GM18519 (cell line): ENCODE data around the gene PCSK5.

Source experiments
- ATAC-seq: cut with Tn5 transposase; IDR thresholded peaks from one replicate; pipeline ENCODE4 v1.9.1; 2021; ENCODE audit warnings: mild to moderate bottlenecking, moderate library complexity; ENCODE audit not compliant: unreplicated experiment, low FRiP score

PCSK5 gene

GRCh38 chr9:76218886-76219445, 328.5 kb downstream of the PCSK5 start:
- ATAC-seq, result no peak

DNA sequence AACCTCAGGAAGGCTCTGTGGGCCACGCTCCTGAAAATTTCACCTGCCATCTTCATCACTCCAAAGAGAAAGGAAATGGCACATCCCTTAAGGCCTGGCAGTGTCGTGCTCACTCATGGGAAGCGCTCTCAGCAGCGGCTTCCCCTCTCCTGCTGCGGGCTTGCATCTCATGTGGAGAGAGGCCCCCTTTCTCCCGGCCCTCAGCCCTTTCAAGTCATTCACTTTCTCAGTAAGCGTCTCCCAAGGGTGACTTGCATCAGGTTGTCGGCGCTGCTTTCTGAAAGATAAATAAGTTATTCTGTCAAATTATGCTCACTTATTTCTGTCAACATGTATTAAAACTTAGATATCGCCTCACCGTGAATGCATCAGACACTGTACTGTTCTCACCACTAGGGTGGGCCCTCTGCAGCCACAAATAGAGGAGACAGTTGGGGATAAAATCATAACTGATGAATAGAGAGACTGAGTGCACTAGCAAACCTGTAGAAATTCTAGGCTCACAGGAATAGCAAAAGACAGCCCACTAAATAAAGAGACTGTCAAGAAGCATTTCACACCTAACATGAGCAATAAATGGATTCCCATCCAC, 329.2 kb downstream of the PCSK5 start:
- no peak for ATAC-seq

DNA sequence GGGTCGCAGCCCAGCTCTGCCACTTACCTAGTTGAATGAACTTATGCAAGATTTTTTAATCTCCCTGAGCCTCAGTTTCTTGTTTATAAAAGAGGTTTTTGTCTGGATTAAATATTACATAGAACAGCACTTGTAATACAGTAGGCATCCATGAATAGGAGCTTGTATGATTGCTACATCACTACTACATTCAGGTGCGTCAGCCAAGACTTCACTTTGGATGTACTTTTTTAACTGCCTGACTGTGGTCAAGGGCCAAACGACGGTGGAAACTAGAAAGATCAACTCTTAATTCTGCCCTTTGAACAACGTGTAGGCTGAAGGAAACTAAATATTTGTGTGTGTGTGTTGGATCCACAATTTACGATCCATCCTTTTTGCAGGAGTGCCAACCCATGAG, 330.9 kb downstream of the PCSK5 start:
- ATAC-seq, result no peak

DNA sequence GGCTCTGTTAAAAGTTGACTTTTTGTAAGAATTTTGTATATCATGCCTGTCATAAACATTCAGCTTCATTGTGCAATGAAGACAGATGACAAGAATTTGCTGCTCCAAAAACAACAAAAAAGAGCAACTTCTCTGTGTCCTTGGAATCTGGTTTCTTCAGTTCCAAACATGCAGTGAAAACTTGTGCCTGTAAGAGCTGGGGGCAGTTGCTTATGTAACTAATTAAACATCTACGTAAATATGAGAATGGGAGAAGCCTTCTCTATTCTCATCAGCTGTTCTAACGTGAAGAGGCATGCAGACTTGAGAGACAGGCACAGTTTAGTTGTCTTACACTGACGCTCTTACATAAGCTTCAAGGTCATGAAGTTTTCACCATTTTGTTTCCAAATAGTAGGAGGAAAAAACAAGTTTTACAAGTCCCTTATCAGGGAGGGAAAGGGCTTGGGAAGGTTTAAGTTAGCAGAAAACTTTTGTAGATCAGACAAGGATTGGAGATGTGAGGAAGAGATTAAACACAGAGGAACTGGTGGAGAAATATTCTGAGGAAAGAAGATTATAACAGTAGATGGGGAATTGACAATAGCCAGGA, 333.4 kb downstream of the PCSK5 start:
- no peak for ATAC-seq

DNA sequence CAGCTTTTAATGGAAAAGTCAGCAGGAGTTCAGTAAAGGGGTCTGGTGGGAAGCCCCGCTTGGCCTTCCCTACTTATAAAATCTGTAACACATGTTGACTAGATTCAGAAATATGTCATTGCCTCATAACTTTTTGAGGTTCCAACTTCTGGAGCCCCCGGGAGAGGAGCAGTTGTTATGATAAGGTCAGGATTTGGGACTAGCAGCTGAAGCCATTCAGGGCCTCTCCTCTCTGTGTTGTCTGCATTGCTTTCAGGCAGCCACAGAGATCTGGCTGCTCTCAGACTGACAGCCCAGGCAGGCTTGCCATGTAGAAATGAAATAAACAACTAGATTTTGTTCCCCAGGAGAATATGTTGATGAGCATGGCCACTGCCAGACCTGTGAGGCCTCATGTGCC, 336.7 kb downstream of the PCSK5 start:
- ATAC-seq, result no peak

DNA sequence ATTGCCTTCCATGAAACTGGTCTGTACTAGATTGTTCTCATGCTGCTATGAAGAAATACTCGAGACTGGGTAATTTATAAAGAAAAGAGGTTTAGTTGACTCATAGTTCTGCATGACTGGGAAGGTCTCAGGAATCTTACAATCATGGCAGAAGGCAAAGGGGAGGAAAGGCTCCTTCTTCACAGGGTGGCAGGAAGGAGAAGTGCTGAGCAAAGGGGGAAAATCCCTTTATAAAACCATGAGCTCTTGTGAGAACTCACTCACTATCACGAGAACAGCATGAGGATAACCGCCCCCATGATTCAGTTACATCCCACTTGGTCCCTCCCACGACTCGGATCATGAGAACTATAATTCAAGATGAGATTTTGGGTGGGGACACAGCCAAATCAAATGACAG, 340.5 kb downstream of the PCSK5 start:
- ATAC-seq, result no peak

GRCh38 chr9:76232861-76233489, 342.5 kb downstream of the PCSK5 start:
- no peak for ATAC-seq

DNA sequence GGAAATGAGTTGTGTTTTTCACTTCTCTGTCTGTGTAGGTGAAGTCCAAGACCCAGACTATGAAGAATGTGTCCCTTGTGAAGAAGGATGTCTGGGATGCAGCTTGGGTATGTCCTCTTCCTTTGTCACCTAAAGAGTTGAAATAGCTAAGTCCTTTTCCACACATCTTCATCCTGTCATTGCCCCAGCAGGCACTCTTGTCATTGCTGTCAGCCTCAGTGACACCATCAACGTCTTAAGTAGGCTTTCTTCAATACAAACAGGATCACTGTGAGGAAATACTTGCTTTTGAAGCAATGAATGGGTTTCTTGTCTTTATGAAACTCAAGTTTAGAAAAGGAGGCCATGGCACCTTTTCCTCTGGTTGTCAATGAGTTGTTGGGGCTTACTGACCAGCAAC, 350.1 kb downstream of the PCSK5 start:
- ATAC-seq, result no peak

GRCh38 chr9:76245518-76245917, 355.0 kb downstream of the PCSK5 start:
- ATAC-seq, result no peak

GRCh38 chr9:76246680-76247079, 356.2 kb downstream of the PCSK5 start:
- no peak for ATAC-seq

- no peak for ATAC-seq
These were observed 357.0 kb downstream of the PCSK5 start for GRCh38 chr9:76247426-76247825.

DNA sequence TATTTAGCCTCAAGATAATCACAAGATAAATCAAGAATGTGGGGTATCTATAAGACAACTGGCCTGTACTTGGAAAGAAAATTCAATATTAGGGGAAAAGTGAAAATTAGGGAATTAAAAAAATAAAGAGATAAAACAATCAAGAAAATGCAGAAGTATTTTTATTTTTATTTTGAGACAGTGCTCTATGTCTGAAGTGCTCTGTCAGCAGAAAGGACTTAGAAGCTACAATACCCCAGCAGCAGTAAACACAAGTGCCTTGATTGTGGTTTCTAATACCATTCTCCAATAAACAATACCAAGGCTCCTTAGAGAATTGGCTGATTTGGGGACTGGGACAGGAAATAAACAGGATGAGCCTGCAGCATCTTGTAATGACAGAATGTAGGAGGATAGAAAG, 358.8 kb downstream of the PCSK5 start:
- ATAC-seq, result no peak

GRCh38 chr9:76255781-76256455, 365.4 kb downstream of the PCSK5 start:
- no peak for ATAC-seq

DNA sequence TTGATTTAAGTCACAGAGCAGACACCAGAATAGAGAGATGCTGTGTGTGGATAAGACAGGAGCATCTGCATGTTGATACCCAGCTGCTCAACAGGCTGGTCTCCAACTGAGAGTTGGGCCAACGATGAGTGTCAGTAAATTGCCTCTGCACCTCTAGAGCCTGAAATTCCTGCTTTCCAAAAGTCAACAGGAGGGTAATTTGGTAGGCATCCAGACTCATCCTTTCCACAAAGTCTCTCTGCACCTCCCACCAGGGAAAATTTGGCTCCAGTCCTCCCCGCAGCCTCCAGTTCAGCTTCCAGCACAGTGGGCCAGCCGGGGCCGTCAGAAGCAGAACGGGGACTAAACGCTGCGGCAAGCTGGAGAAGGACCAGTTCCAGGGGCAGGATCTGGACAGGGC, 366.8 kb downstream of the PCSK5 start:
- no peak for ATAC-seq

DNA sequence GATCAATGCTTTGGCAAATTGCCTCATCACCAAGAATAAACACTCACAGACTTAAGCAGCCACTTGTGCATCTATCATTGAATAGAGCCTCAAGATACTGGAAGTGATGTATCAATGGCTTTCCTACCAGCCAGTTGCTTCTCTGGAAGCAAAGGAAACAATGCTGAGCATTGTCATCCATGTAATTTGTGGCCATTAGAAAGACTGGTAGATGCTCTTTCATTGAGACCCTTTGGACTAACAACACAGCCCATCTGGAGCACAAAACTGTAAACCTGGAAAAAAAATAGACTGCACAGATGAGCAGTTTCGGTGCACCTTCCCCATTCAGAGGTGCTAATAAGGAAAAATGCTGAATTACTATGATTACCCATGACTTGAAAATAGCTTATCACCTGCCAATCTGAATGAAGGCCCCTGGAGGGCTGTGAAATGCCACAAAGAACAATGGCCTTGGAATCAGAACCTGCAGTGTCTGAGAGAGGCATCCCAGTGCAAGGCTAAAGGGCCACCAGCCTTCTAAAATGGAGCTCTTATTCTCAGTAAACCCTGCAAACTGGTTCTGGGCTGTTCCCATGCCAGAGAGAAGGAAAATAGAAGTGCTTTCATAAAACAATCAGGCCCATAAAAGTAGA, 376.3 kb downstream of the PCSK5 start:
- ATAC-seq, result no peak

- ATAC-seq, result no peak
These were observed 376.8 kb downstream of the PCSK5 start for GRCh38 chr9:76267284-76267652.

DNA sequence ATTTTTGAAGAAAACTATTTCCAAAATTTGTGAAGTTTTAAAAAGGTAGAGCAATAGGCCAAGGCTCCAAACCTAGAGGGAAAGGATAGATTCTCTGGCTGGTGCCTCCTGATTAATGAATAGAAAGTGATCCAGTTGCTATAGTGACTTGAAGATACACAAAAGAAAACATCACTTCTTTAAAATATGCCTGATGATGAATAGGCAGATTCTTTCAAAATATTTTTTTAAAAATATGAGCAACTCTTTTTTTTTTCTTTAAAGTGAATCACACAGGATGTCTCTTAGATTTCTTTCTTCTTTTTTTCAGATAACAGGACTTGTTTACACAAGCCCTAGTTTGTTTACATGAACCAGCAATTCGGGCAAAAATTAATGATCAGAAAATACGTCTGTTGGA, 379.3 kb downstream of the PCSK5 start:
- no peak for ATAC-seq

DNA sequence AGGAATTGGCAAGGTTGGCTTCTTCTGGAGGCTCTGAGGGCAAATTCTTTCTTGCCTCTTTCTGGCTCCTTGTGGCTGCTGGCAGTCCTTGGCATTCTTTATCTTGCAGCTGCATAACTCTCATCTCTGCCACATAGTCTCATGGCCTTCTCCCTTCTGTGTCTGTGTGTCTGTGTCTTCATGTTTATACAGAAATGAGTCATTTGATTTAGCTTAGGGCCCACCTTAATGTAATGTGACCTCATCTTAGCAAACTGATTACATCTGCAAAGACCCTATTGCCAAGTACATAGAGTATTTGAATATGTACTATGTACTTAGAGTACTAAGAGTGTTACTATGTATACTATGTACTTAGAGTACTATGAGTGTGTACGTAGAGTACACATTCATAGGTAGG, 381.3 kb downstream of the PCSK5 start:
- no peak for ATAC-seq

DNA sequence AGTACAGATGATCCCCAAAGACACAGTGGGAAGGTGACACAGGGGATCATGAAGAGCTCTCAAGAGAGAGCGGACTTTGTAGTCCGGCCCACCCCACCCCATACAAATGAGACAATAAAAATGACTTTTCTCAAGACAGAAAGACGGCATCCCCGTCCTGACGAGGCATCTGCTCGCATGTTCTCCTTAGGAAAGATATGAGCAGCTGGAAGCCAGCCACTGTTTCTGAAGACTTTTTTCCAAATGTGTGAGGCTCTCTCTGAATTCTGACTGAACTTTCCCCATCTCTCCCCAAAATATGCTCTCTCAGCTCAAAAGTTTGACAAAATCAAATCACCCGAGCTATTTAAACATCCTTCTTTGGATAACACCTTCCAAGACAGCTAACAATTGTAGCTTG, 398.6 kb downstream of the PCSK5 start:
- ATAC-seq, result no peak

- no peak for ATAC-seq
These were observed 399.2 kb downstream of the PCSK5 start for GRCh38 chr9:76289703-76290102.

DNA sequence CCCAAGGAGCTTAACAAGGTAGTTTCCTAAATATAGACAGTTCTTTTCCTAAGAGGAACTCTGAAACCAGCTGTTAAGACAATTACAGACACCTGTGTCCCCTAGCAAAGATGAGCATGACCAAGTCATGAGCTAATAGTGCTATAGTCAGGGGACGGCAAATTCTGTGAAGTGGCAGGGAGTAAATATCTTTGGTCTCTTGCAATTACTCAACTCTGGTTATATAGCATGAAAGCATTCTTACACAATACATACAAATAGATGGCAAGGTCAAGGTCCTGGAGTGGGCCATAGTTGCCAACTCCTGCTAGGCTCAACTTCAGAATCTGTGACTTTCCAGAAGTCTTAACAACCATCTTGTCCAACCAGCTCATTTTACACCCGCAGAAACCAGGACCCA, 400.1 kb downstream of the PCSK5 start:
- no peak for ATAC-seq
